ENCODE results near the gene ADAM23.
"Not testable (repeated sequence)": the region's sequence is repeated elsewhere in the genome, so short reads cannot be mapped to it uniquely, and the experiment has no call there.

- TF ChIP-seq, protein P1, sequence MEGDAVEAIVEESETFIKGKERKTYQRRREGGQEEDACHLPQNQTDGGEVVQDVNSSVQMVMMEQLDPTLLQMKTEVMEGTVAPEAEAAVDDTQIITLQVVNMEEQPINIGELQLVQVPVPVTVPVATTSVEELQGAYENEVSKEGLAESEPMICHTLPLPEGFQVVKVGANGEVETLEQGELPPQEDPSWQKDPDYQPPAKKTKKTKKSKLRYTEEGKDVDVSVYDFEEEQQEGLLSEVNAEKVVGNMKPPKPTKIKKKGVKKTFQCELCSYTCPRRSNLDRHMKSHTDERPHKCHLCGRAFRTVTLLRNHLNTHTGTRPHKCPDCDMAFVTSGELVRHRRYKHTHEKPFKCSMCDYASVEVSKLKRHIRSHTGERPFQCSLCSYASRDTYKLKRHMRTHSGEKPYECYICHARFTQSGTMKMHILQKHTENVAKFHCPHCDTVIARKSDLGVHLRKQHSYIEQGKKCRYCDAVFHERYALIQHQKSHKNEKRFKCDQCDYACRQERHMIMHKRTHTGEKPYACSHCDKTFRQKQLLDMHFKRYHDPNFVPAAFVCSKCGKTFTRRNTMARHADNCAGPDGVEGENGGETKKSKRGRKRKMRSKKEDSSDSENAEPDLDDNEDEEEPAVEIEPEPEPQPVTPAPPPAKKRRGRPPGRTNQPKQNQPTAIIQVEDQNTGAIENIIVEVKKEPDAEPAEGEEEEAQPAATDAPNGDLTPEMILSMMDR (IDR thresholded peaks at IDR 0.05; ENCODE audit: insufficient read depth, low read length, poor library complexity, severe bottlenecking) = not testable (repeated sequence)
- TF ChIP-seq EZH2phosphoT487 (conservative IDR thresholded peaks at IDR 0.05; ENCODE audit: low read length) = not testable (repeated sequence)
Observed at GRCh38 chr2:206402956-206403569, 40.3 kb upstream of the ADAM23 start.
